Activated CD8-positive, alpha-beta memory T cell treated with anti-CD3 and anti-CD28 coated beads, Interleukin-2, amount 50 U/mL, for 24 hours (primary cell): Measurements from ENCODE around the gene PTPN18.

Source experiments
- DNase-seq: peaks from one replicate; pipeline ENCODE4 v3.0.0-alpha.2; 2020; ENCODE audit errors: extremely low read depth

PTPN18 gene

GRCh38 chr2:130365075-130365474 is 9.2 kb downstream of the PTPN18 start:
- no peak for DNase-seq

- no peak for DNase-seq
These were observed 10.1 kb downstream of the PTPN18 start for GRCh38 chr2:130365963-130366362.

GRCh38 chr2:130366720-130367119 is 10.9 kb downstream of the PTPN18 start:
- DNase-seq = no peak

GRCh38 chr2:130368786-130369185 is 12.9 kb downstream of the PTPN18 start:
- DNase-seq = no peak

- DNase-seq = no peak
These were observed 13.6 kb downstream of the PTPN18 start for GRCh38 chr2:130369311-130369964.

- DNase-seq = no peak
These were observed 14.1 kb downstream of the PTPN18 start for GRCh38 chr2:130369965-130370341.

GRCh38 chr2:130370490-130370889 is 14.6 kb downstream of the PTPN18 start:
- no peak for DNase-seq

GRCh38 chr2:130371723-130372054 is 15.8 kb downstream of the PTPN18 start:
- no peak for DNase-seq

GRCh38 chr2:130372055-130372832 is 16.4 kb downstream of the PTPN18 start:
- DNase-seq = no peak

- DNase-seq = no peak
These were observed 17.3 kb downstream of the PTPN18 start for GRCh38 chr2:130372833-130373807.

- DNase-seq = no peak
These were observed 18.0 kb downstream of the PTPN18 start for GRCh38 chr2:130373808-130374365.

GRCh38 chr2:130374587-130375290 is 18.9 kb downstream of the PTPN18 start:
- no peak for DNase-seq

- DNase-seq = no peak
These were observed 19.7 kb downstream of the PTPN18 start for GRCh38 chr2:130375291-130376266.

GRCh38 chr2:130376433-130377293 is 20.8 kb downstream of the PTPN18 start:
- no peak for DNase-seq

- no peak for DNase-seq
These were observed 21.6 kb downstream of the PTPN18 start for GRCh38 chr2:130377491-130377890.

- no peak for DNase-seq
These were observed 22.5 kb downstream of the PTPN18 start for GRCh38 chr2:130378206-130378897.

- DNase-seq = no peak
These were observed 23.0 kb downstream of the PTPN18 start for GRCh38 chr2:130378898-130379214.

- DNase-seq = no peak
These were observed 24.5 kb downstream of the PTPN18 start for GRCh38 chr2:130380096-130380934.
